ENCODE measurements around the gene HOXD1.

The HOXD1 gene

DNA sequence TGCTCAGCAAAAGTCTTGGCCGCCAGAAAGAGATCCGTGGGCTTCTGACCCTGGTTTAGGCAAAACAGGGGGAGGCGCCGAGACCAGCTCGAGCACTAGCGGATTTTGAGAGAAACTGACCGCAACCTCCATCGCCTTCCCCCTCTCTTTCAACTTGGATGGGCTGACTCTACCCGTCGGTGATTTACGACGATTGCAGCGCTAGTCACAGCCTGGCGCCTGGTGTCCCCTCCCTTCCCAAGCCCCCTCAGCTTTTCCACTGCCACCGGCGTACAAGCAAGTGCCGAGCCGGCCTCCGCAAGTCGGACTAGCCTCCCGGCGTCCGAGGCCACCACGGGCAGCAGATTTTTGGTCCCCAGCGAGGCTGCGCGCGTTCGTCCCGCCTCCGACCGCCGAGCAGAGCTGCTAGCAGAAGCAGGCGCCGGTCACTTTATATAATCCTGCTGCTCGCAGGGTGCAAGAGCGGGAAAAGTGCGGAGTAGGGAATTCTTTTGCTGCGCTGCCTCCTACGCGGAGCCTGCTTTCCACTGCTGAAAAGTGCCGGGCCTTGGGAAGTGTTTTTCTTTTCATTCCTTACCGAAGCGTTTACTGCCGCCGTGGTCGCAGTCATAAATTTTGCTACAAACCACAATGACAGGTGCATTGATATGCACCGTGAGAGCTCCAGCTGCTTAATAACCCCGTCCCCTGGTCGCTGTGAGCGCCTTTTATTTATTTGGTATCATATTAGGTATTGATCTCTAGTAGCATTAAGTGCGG, 23.7 kb upstream of the HOXD1 start:
- peaks cover 4% of the 10 kb centered on the region for H3K27me3 Mint-ChIP-seq (ENCODE audit: low read depth, poor library complexity)

DNA sequence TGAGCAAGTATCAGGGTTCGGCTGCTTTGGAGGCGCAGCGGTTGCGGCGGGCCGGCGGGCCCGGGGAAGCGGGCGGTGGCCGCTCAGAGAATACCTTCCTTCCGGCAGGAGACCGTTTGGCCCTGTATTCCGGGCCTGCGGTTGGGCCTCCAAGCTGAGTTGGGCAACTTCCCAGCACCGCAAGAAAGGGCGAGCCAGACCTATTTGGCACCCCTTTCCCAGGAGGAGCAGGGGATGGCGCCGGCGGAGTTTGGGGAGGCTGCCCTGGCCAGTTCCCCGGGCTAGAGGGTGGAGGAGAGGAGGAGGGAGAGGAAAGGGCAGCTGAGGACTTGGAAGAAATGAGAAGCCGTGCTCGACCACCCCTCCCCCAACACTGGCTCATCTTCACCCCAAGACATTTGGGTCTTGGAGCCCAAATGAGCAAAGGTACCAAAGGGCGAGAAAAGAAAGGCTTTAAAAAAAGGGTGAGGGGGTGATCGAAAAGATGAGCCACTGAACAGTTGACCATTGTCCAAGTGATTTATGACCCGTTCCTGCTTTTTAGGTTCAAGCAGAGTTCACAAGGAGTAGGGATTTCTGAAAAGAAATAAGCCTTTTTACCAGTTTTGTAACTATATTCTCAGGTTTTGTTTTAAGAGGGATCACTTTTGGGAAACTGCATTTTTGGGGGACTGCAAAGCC, 23.0 kb upstream of the HOXD1 start:
- Mint-ChIP-seq H3K27ac (peak overlapping the region; percentile 99), H3K9me3 (no peaks in the 10 kb centered on the region), H3K4me1 (peaks cover 97% of the 10 kb centered on the region), H3K27me3 (ENCODE audit: low read depth, poor library complexity) (peaks cover 4% of the 10 kb centered on the region), H3K36me3 (ENCODE audit: low read depth) (peaks cover 23% of the 10 kb centered on the region), H3K4me3 (peak overlapping the region; percentile 86)
- no peak for DNase-seq
- TF ChIP-seq, protein P1, sequence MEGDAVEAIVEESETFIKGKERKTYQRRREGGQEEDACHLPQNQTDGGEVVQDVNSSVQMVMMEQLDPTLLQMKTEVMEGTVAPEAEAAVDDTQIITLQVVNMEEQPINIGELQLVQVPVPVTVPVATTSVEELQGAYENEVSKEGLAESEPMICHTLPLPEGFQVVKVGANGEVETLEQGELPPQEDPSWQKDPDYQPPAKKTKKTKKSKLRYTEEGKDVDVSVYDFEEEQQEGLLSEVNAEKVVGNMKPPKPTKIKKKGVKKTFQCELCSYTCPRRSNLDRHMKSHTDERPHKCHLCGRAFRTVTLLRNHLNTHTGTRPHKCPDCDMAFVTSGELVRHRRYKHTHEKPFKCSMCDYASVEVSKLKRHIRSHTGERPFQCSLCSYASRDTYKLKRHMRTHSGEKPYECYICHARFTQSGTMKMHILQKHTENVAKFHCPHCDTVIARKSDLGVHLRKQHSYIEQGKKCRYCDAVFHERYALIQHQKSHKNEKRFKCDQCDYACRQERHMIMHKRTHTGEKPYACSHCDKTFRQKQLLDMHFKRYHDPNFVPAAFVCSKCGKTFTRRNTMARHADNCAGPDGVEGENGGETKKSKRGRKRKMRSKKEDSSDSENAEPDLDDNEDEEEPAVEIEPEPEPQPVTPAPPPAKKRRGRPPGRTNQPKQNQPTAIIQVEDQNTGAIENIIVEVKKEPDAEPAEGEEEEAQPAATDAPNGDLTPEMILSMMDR (IDR thresholded peaks at IDR 0.05) = no peak

More for the DNA sequence above, 23.7 kb upstream of the HOXD1 start:
- Mint-ChIP-seq H3K36me3 (ENCODE audit: low read depth) (peaks cover 23% of the 10 kb centered on the region), H3K4me3 (peak overlapping the region; percentile 86), H3K4me1 (peaks cover 95% of the 10 kb centered on the region), H3K9me3 (no peaks in the 10 kb centered on the region), H3K27ac (peak overlapping the region; percentile 99)
- peak; percentile 75 for DNase-seq
- TF ChIP-seq, protein P1 (IDR thresholded peaks at IDR 0.05) = no peak

GRCh38 chr2:176166272-176166671, 22.2 kb upstream of the HOXD1 start:
- peaks cover 4% of the 10 kb centered on the region for H3K27me3 Mint-ChIP-seq (ENCODE audit: low read depth, poor library complexity)
- H3K36me3 Mint-ChIP-seq (ENCODE audit: low read depth) = peaks cover 23% of the 10 kb centered on the region

DNA sequence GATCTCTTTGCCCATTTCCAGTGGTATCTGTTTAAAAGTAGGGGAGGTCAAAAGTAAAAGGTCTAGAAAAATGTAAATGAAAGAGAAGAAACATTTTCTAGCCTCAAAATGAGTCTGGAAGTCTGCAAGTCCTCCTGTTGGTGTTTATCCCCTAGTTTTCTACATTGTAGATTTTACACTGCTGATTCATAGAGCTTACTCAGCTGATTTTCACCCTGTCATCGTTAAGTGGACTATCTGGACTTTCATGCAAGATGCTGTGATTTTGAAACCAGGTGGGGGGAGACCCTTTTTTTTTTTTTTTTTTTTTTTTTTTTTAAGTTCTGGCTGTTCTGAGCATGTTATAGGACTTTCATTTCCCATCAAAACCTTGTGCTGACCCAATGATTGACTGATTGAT, 21.1 kb upstream of the HOXD1 start:
- peaks cover 25% of the 10 kb centered on the region for H3K36me3 Mint-ChIP-seq (ENCODE audit: low read depth)
- no peaks in the 10 kb centered on the region for H3K9me3 Mint-ChIP-seq
- H3K4me1 Mint-ChIP-seq = peaks cover 95% of the 10 kb centered on the region
- H3K27me3 Mint-ChIP-seq (ENCODE audit: low read depth, poor library complexity) = peaks cover 7% of the 10 kb centered on the region
- TF ChIP-seq, protein P1 (IDR thresholded peaks at IDR 0.05) = no peak
- peak overlapping the region; percentile 14 for H3K4me3 Mint-ChIP-seq
- no peak overlapping the region for H3K27ac Mint-ChIP-seq
- no peak for DNase-seq

More at GRCh38 chr2:176166272-176166671, 22.2 kb upstream of the HOXD1 start:
- Mint-ChIP-seq H3K4me1 (peaks cover 97% of the 10 kb centered on the region), H3K9me3 (no peaks in the 10 kb centered on the region), H3K27ac (peak overlapping the region; percentile 99), H3K4me3 (peak overlapping the region; percentile 86)
- no peak for DNase-seq
- TF ChIP-seq, protein P1 (IDR thresholded peaks at IDR 0.05) = no peak

DNA sequence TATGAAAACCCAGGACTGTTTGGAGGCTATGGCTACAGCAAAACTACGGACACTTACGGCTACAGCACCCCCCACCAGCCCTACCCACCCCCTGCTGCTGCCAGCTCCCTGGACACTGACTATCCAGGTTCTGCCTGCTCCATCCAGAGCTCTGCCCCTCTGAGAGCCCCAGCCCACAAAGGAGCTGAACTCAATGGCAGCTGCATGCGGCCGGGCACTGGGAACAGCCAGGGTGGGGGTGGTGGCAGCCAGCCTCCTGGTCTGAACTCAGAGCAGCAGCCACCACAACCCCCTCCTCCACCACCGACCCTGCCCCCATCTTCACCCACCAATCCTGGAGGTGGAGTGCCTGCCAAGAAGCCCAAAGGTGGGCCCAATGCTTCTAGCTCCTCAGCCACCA, 19.3 kb upstream of the HOXD1 start:
- H3K27ac Mint-ChIP-seq = peak overlapping the region; percentile 97
- no peak for DNase-seq

More for the DNA sequence above, 19.3 kb upstream of the HOXD1 start:
- Mint-ChIP-seq H3K36me3 (ENCODE audit: low read depth) (peaks cover 36% of the 10 kb centered on the region), H3K9me3 (no peaks in the 10 kb centered on the region), H3K4me1 (peaks cover 95% of the 10 kb centered on the region), H3K4me3 (peak overlapping the region; percentile 42), H3K27me3 (ENCODE audit: low read depth, poor library complexity) (peaks cover 7% of the 10 kb centered on the region)
- TF ChIP-seq, protein P1 (IDR thresholded peaks at IDR 0.05) = no peak

Measured in nephron progenitor cell (in vitro differentiated cells).